Liver (tissue), 9 donors: ENCODE data around the gene MANBA. TPM values are rescaled to one million over a fixed set of nuclear protein-coding genes. Genes with fewer than 3 reads are reported as not detected.
A peak's percentile ranks its signal among the peaks of the same experiment; 100 is the strongest.

ENCODE experiments used
- DNase-seq: peaks from one replicate; pipeline ENCODE4 v3.0.0-alpha.2; 2017; ENCODE audit warnings: low spot score
- H3K27ac ChIP-seq, 2 donors: one replicate each; pipeline ENCODE4 v1.7.0; 2013; ENCODE audit warnings: inconsistent platforms in 2 of 2, low read length in 2 of 2, control low read depth in 1 of 2, low read depth in 1 of 2, mild to moderate bottlenecking in 1 of 2
- H3K27me3 ChIP-seq, 4 donors: one replicate each; pipeline versions ENCODE4 v1.6.1 to v1.7.0; 2013; ENCODE audit warnings: low read length in 3 of 4, inconsistent platforms in 1 of 4, mild to moderate bottlenecking in 1 of 4, moderate library complexity in 1 of 4; ENCODE audit not compliant: control insufficient read depth in 4 of 4, insufficient read depth in 4 of 4
- H3K36me3 ChIP-seq, 4 donors: one replicate each; pipeline versions ENCODE4 v1.6.1 to v1.7.0; 2013; ENCODE audit warnings: low read length in 3 of 4, mild to moderate bottlenecking in 3 of 4, low read depth in 1 of 4, moderate library complexity in 1 of 4; ENCODE audit not compliant: control insufficient read depth in 4 of 4, insufficient read depth in 3 of 4
- H3K4me1 ChIP-seq, 4 donors: one replicate each; pipeline versions ENCODE4 v1.6.1 to v1.7.0; 2013; ENCODE audit warnings: low read length in 3 of 4, mild to moderate bottlenecking in 3 of 4, moderate library complexity in 1 of 4; ENCODE audit not compliant: control insufficient read depth in 4 of 4, insufficient read depth in 4 of 4
- H3K4me3 ChIP-seq, 3 donors: one replicate each; pipeline versions ENCODE4 v1.6.1 to v1.7.0; 2013; ENCODE audit warnings: low read length in 3 of 3, control low read depth in 1 of 3, low read depth in 1 of 3, mild to moderate bottlenecking in 1 of 3
- H3K9ac ChIP-seq, 2 donors: one replicate each; pipeline ENCODE4 v1.7.0; 2013; ENCODE audit warnings: low read length in 2 of 2, mild to moderate bottlenecking in 2 of 2, moderate library complexity in 2 of 2, control low read depth in 1 of 2, low read depth in 1 of 2
- H3K9me3 ChIP-seq, 4 donors: one replicate each; pipeline versions ENCODE4 v1.6.1 to v1.7.0; 2013; ENCODE audit warnings: low read length in 3 of 4; ENCODE audit not compliant: control insufficient read depth in 4 of 4
- GABPA ChIP-seq, 2 donors: IDR thresholded peaks in 1 of 2; conservative IDR thresholded peaks in 1 of 2; 2 replicates each; pipeline ENCODE4 v1.6.1; 2016; ENCODE audit warnings: antibody characterized with exemption in 2 of 2, mild to moderate bottlenecking in 1 of 2, moderate library complexity in 1 of 2
- HNF4A ChIP-seq, 2 donors: conservative IDR thresholded peaks; 2 replicates each; pipeline ENCODE4 v1.6.1; 2016; ENCODE audit warnings: antibody characterized with exemption in 2 of 2, mild to moderate bottlenecking in 2 of 2
- HNF4G ChIP-seq: IDR thresholded peaks from 2 replicates; pipeline ENCODE4 v1.6.1; 2016; ENCODE audit warnings: antibody characterized with exemption
- JUND ChIP-seq, 2 donors: IDR thresholded peaks; 2 replicates each; pipeline ENCODE4 v1.6.1; 2016; ENCODE audit warnings: antibody characterized with exemption in 2 of 2
- MAX ChIP-seq: IDR thresholded peaks from 2 replicates; pipeline ENCODE4 v1.6.1; 2016; ENCODE audit warnings: antibody characterized with exemption
- RAD21 ChIP-seq, 2 donors: IDR thresholded peaks; 2 replicates each; pipeline ENCODE4 v1.6.1; 2016; ENCODE audit warnings: antibody characterized with exemption in 2 of 2, mild to moderate bottlenecking in 2 of 2
- RXRA ChIP-seq, 2 donors: IDR thresholded peaks; 2 replicates each; pipeline ENCODE4 v1.6.1; 2017 to 2018; ENCODE audit warnings: antibody characterized with exemption in 2 of 2, mild to moderate bottlenecking in 1 of 2
- SP1 ChIP-seq: IDR thresholded peaks from 2 replicates; pipeline ENCODE4 v1.6.1; 2018; ENCODE audit warnings: antibody characterized with exemption, mild to moderate bottlenecking
- TAF1 ChIP-seq: conservative IDR thresholded peaks from 2 replicates; pipeline ENCODE4 v1.6.1; 2016; ENCODE audit warnings: antibody characterized with exemption, mild to moderate bottlenecking
- YY1 ChIP-seq: IDR thresholded peaks from 2 replicates; pipeline ENCODE4 v1.6.1; 2016; ENCODE audit warnings: antibody characterized with exemption, mild to moderate bottlenecking
- ZBTB33 ChIP-seq: IDR thresholded peaks from 2 replicates; pipeline ENCODE4 v1.6.1; 2016; ENCODE audit warnings: antibody characterized with exemption
- WGBS: extraction: QIAGEN DNeasy Blood & Tissue Kit; methylation state at CpG from one replicate; pipeline ENCODE4 v1.1.7; 2013; 5-methylcytosine and 5-hydroxymethylcytosine counted together
- polyA plus RNA-seq, 2 donors: library from polyadenylated mRNA; stranded (reverse) in 1 of 2; unstranded in 1 of 2; fragments of 200-250 nt in 1 of 2; fragments of >200 nt in 1 of 2; fragmentation: Nextera tagmentation in 1 of 2; extraction: Ambion mirVana in 1 of 2; gene quantifications; one replicate each; pipeline versions ENCODE4 v1.2.1 to v1.2.3, GENCODE V29; 2013 to 2015
- total RNA-seq, 2 donors: library from RNA; depleted of rRNA; stranded (reverse); fragments of >200 nt; gene quantifications; one replicate each; pipeline ENCODE4 v1.2.3, GENCODE V29; 2014
- TF ChIP-seq, protein P1 (sequence below): IDR thresholded peaks from 2 replicates; pipeline ENCODE4 v1.6.1; 2016; ENCODE audit warnings: antibody characterized with exemption
- TF ChIP-seq, protein P2 (sequence below): fragments of 150-350 bp; IDR thresholded peaks from 2 replicates; pipeline ENCODE4 v1.5.1; 2017; ENCODE audit warnings: improper control_type of control experiment, low read depth, low read length; ENCODE audit not compliant: missing input control
- donor health status: healthy.
- donor health status: healthy.
- donor health status: healthy.
- donor health status: healthy.
- donor health status: healthy.

Gene MANBA
- total and polyA plus RNA-seq, 4 donors: 7.1 to 24.2 (median 15.5) TPM

GRCh38 chr4:102631616-102632015 lies 129.2 kb downstream of the MANBA start:
- H3K27me3 ChIP-seq: no peaks in the 10 kb centered on the region
- H3K4me1 ChIP-seq: peaks cover 0 to 3% (median 0%) of the 10 kb centered on the region in 4 donors
- TF ChIP-seq MAX: peak; percentile 39
- TF ChIP-seq JUND (IDR thresholded peaks at IDR 0.05): no peak
- TF ChIP-seq SP1: peak; percentile 36
- TF ChIP-seq YY1: peak; percentile 64
- peak in 1 of 2 donors; percentile 50 for TF ChIP-seq RXRA (IDR thresholded peaks at IDR 0.05)
- TF ChIP-seq GABPA (IDR thresholded peaks at IDR 0.05 in 1 of 2, conservative IDR thresholded peaks at IDR 0.05 in 1 of 2): no peak
- TF ChIP-seq HNF4A (conservative IDR thresholded peaks at IDR 0.05): peak in 1 of 2 donors; percentile 30
- no peak overlapping the region for H3K27ac ChIP-seq
- 53% methylated on average over 7 of the region's 7 CpGs for WGBS
- peaks cover 0 to 9% (median 4%) of the 10 kb centered on the region in 4 donors for H3K36me3 ChIP-seq
- DNase-seq: no peak
- no peaks in the 10 kb centered on the region for H3K9me3 ChIP-seq
- no peak overlapping the region for H3K4me3 ChIP-seq
- no peak overlapping the region for H3K9ac ChIP-seq

DNA sequence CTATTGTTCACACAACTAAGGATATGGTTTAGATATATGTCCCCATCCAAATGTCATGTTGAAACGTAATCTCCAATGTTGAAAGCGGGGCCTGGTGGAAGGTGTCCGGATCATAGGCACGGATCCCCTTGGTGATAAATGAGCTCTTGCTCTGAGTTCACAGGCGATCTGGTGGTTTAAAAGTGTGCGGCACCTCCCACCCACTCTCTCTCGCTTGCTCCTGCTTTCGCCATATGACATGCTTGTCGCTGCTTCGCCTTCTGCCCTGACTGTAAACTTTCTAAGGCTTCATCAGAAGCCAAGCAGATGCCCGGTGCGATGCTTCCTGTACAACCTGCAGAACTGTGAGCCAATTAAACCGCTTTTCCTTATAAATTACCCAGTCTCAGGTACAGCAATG lies 131.1 kb downstream of the MANBA start:
- peaks cover 0 to 5% (median 4%) of the 10 kb centered on the region in 4 donors for H3K36me3 ChIP-seq
- TF ChIP-seq TAF1: no peak
- TF ChIP-seq, protein P1, sequence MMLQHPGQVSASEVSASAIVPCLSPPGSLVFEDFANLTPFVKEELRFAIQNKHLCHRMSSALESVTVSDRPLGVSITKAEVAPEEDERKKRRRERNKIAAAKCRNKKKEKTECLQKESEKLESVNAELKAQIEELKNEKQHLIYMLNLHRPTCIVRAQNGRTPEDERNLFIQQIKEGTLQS: no peak
- no peak for TF ChIP-seq HNF4G
- no peak for TF ChIP-seq YY1
- TF ChIP-seq RXRA (IDR thresholded peaks at IDR 0.05): no peak
- TF ChIP-seq JUND (IDR thresholded peaks at IDR 0.05): no peak
- TF ChIP-seq SP1: no peak
- no peak for TF ChIP-seq ZBTB33
- TF ChIP-seq, protein P2, sequence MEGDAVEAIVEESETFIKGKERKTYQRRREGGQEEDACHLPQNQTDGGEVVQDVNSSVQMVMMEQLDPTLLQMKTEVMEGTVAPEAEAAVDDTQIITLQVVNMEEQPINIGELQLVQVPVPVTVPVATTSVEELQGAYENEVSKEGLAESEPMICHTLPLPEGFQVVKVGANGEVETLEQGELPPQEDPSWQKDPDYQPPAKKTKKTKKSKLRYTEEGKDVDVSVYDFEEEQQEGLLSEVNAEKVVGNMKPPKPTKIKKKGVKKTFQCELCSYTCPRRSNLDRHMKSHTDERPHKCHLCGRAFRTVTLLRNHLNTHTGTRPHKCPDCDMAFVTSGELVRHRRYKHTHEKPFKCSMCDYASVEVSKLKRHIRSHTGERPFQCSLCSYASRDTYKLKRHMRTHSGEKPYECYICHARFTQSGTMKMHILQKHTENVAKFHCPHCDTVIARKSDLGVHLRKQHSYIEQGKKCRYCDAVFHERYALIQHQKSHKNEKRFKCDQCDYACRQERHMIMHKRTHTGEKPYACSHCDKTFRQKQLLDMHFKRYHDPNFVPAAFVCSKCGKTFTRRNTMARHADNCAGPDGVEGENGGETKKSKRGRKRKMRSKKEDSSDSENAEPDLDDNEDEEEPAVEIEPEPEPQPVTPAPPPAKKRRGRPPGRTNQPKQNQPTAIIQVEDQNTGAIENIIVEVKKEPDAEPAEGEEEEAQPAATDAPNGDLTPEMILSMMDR: no peak
- H3K4me1 ChIP-seq: peaks cover 0 to 3% (median 0%) of the 10 kb centered on the region in 4 donors
- H3K4me3 ChIP-seq: no peak overlapping the region
- no peaks in the 10 kb centered on the region for H3K9me3 ChIP-seq
- no peak overlapping the region for H3K9ac ChIP-seq
- no peak overlapping the region for H3K27ac ChIP-seq
- DNase-seq: no peak
- 94% methylated on average over 13 of the region's 13 CpGs for WGBS
- no peaks in the 10 kb centered on the region for H3K27me3 ChIP-seq

GRCh38 chr4:102627831-102628523 lies 132.8 kb downstream of the MANBA start:
- no peaks in the 10 kb centered on the region for H3K27me3 ChIP-seq
- no peaks in the 10 kb centered on the region for H3K9me3 ChIP-seq
- DNase-seq: no peak
- H3K27ac ChIP-seq: no peak overlapping the region
- no peak overlapping the region for H3K9ac ChIP-seq
- peaks cover 0 to 3% (median 0%) of the 10 kb centered on the region in 4 donors for H3K4me1 ChIP-seq
- peaks cover 0 to 4% (median 3%) of the 10 kb centered on the region in 4 donors for H3K36me3 ChIP-seq
- TF ChIP-seq RAD21 (IDR thresholded peaks at IDR 0.05) (peak in 1 of 2 donors; percentile 5), TAF1 (no peak)
- H3K4me3 ChIP-seq: no peak overlapping the region
- WGBS: 71% methylated on average over 3 of the region's 3 CpGs
